Uterus (tissue), 2 donors: Measurements from ENCODE around the gene PTGER1.

ENCODE experiments used
- CTCF ChIP-seq, 4 experiments: fragments of 200-600 bp in 2 of 4; fragments of 450-650 bp in 2 of 4; sonication (generic) in 2 of 4; IDR thresholded peaks; one replicate each; pipeline ENCODE4 v1.5.1; 2016 to 2019; ENCODE audit warnings: antibody characterized with exemption in 4 of 4, mild to moderate bottlenecking in 2 of 4, moderate library complexity in 1 of 4
- POLR2A ChIP-seq, 2 donors: fragments of 450-650 bp; IDR thresholded peaks; one replicate each; pipeline ENCODE4 v1.6.1; 2016; ENCODE audit warnings: antibody characterized with exemption in 2 of 2, mild to moderate bottlenecking in 1 of 2, moderate library complexity in 1 of 2

GRCh38 chr19:14471436-14472187, 3.5 kb downstream of the PTGER1 start:
- TF ChIP-seq CTCF (IDR thresholded peaks at IDR 0.05) (no peak), POLR2A (IDR thresholded peaks at IDR 0.05) (no peak)
